Upper lobe of left lung (tissue), 6 donors: ENCODE measurements around the gene KCNK2. TPM values are rescaled to one million over a fixed set of nuclear protein-coding genes. Genes with fewer than 3 reads are reported as not detected.

ENCODE experiments used
- ATAC-seq, 2 donors: fragments of 200-7000 bp; cut with Tn5 transposase; one replicate each; pipeline ENCODE4 v1.9.1; 2022; ENCODE audit warnings: mild to moderate bottlenecking in 2 of 2, moderate library complexity in 2 of 2; ENCODE audit not compliant: low FRiP score in 2 of 2
- DNase-seq, 2 donors: peaks; one replicate each; pipeline ENCODE4 v3.0.0-alpha.2; 2019 to 2020
- H3K27ac ChIP-seq, 4 donors: fragments of 200-600 bp; sonication (generic); one replicate each; pipeline ENCODE4 v1.5.1; 2016 to 2019
- H3K27me3 ChIP-seq, 4 donors: fragments of 200-600 bp; sonication (generic); one replicate each; pipeline ENCODE4 v1.5.1; 2017 to 2019
- H3K36me3 ChIP-seq, 4 donors: fragments of 200-600 bp; sonication (generic); one replicate each; pipeline ENCODE4 v1.5.1; 2016 to 2019
- H3K4me1 ChIP-seq, 4 donors: fragments of 200-600 bp; sonication (generic); one replicate each; pipeline ENCODE4 v1.5.1; 2018 to 2019
- H3K4me3 ChIP-seq, 4 donors: fragments of 200-600 bp; sonication (generic); one replicate each; pipeline ENCODE4 v1.5.1; 2017 to 2019; ENCODE audit warnings: mild to moderate bottlenecking in 2 of 4, moderate library complexity in 1 of 4
- H3K9me3 ChIP-seq, 4 donors: fragments of 200-600 bp; sonication (generic); one replicate each; pipeline ENCODE4 v1.5.1; 2018 to 2019
- EP300 ChIP-seq, 4 donors: sonication (generic); formaldehyde crosslinking; IDR thresholded peaks; one replicate each; pipeline ENCODE4 v1.5.1; 2017; ENCODE audit warnings: antibody characterized with exemption in 4 of 4, control low read depth in 2 of 4
- POLR2A ChIP-seq, 4 donors: fragments of 450-650 bp; IDR thresholded peaks; one replicate each; pipeline ENCODE4 v1.5.1; 2016 to 2017; ENCODE audit warnings: antibody characterized with exemption in 4 of 4, mild to moderate bottlenecking in 2 of 4
- POLR2AphosphoS5 ChIP-seq, 2 donors: sonication (generic); formaldehyde crosslinking; IDR thresholded peaks; one replicate each; pipeline ENCODE4 v1.5.1; 2017; ENCODE audit warnings: antibody characterized with exemption in 2 of 2
- WGBS, 2 donors: methylation state at CpG; one replicate each; pipeline ENCODE4 v1.1.5; 2017 to 2018; 5-methylcytosine and 5-hydroxymethylcytosine counted together
- total RNA-seq, 6 donors: library from RNA; depleted of rRNA in 4 of 6; stranded (reverse); fragments of >200 nt in 4 of 6; gene quantifications; one replicate each; pipeline versions ENCODE4 v1.1.0 to v1.2.1, GENCODE V29; 2016 to 2021
- TF ChIP-seq, protein P1 (sequence below), 6 experiments: fragments of 450-650 bp in 4 of 6; fragments of 200-600 bp in 2 of 6; sonication (generic) in 2 of 6; IDR thresholded peaks; one replicate each; pipeline ENCODE4 v1.5.1; 2016 to 2019; ENCODE audit warnings: antibody characterized with exemption in 6 of 6
- donor health status: DM: no; HTN: no; CAD: no; lungs with moderate emphysema.
- donor health status: DM: no; HTN: yes; CAD: no; lungs with severe emphysema.

KCNK2 gene
- total RNA-seq, 6 donors from 2014 or later = 0.20 to 2.4 (median 0.33) TPM; not detected in 2

DNA sequence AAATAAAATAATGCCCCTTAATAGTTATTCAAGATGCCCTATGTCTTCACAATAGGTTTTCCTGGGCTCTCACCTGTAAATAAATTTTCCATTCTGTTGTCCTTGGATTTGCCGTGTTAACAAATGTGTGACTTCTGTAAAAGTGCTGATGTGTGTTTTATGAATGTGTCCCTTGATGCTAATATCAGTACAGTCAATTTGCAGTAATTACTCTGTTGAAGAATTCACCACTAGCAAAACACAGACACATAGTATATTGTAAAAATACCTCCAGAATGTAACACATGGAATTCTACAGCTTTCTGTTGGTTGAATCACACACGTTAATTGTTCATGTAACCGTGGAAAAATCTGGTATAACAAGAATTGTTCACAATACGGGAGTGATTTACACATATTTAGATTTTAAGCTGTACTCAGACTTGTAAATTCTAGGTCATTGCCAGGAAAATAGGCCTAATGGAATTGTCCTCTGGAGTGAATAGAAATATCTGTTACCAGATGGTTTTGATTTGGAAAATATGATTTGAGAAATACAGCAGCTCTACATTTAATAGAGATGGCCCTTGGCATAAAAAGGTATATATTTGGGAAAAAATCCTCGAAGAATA, 36.7 kb upstream of the KCNK2 start:
- Histone ChIP-seq H3K4me1 (no peaks in the 10 kb centered on the region), H3K4me3 (no peak overlapping the region), H3K27ac (no peak overlapping the region), H3K9me3 (no peaks in the 10 kb centered on the region), H3K27me3 (no peaks in the 10 kb centered on the region), H3K36me3 (no peaks in the 10 kb centered on the region)
- no peak for DNase-seq
- ATAC-seq = no peak
- no peak for TF ChIP-seq POLR2A (IDR thresholded peaks at IDR 0.05)
- TF ChIP-seq POLR2AphosphoS5 (IDR thresholded peaks at IDR 0.05) = no peak
- TF ChIP-seq EP300 (IDR thresholded peaks at IDR 0.05) = no peak
- TF ChIP-seq, protein P1, sequence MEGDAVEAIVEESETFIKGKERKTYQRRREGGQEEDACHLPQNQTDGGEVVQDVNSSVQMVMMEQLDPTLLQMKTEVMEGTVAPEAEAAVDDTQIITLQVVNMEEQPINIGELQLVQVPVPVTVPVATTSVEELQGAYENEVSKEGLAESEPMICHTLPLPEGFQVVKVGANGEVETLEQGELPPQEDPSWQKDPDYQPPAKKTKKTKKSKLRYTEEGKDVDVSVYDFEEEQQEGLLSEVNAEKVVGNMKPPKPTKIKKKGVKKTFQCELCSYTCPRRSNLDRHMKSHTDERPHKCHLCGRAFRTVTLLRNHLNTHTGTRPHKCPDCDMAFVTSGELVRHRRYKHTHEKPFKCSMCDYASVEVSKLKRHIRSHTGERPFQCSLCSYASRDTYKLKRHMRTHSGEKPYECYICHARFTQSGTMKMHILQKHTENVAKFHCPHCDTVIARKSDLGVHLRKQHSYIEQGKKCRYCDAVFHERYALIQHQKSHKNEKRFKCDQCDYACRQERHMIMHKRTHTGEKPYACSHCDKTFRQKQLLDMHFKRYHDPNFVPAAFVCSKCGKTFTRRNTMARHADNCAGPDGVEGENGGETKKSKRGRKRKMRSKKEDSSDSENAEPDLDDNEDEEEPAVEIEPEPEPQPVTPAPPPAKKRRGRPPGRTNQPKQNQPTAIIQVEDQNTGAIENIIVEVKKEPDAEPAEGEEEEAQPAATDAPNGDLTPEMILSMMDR (IDR thresholded peaks at IDR 0.05) = no peak
- 80 to 84% methylated on average over 5 of the region's 5 CpGs for WGBS, 2 donors

DNA sequence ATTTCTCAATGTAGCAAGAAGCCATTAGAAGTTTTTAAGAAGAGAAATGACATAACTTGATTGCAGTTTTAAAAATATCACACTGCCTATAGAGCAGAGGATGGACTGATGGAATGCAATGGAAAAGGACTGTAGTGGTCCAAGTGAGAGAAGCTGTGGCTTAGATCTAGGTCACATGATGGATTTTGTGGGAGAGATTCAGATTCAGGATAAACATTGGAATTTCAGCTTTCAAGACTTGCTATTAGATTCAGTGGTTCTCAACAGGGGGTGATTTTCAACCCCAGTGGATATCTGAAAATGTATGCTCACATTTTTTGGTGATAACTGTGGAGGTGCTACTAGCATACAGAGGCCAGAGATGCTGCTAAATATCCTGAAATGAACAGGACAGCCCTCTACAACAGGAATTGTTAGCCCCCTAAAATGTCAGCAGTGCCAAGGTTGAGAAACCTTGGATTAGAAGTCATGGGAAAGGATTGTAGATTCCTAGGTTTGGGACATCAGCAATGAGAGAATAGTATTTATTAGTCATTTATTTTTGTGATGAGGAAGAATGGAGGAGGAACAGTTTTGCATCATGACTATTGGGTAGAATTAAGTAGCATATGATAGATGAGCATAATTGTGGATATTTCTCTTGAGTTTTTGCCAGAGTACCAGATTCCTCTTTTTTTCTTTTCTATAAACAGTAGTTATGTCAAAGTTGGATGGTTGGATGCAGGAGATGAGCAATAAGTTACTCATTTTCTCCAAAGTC, 30.1 kb upstream of the KCNK2 start:
- Histone ChIP-seq H3K36me3 (no peaks in the 10 kb centered on the region), H3K4me3 (no peak overlapping the region), H3K27me3 (no peaks in the 10 kb centered on the region), H3K27ac (no peak overlapping the region), H3K4me1 (no peaks in the 10 kb centered on the region), H3K9me3 (no peaks in the 10 kb centered on the region)
- ATAC-seq (no peak), DNase-seq (no peak)
- no peak for TF ChIP-seq POLR2A (IDR thresholded peaks at IDR 0.05)
- no peak for TF ChIP-seq EP300 (IDR thresholded peaks at IDR 0.05)
- TF ChIP-seq POLR2AphosphoS5 (IDR thresholded peaks at IDR 0.05) = no peak
- TF ChIP-seq, protein P1 (IDR thresholded peaks at IDR 0.05) = no peak

DNA sequence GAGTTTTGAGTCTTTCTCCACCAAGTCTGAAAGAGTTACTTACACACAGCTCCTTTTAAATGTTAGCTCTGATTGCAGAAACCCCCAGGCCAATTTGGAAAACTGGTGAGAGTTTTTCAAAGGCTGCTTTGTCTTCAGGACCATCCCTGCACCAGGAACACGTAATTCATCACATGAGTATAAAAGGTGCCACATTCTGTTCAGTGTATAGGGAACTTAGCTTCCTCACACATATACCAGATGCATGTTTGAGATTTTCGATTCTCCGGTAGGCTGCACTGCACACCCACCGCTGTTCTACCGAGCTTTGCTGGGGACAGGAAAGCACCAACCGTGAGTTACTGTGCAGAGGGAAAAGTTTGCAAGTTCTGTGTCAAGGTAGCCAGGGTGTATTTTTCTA, 28.3 kb upstream of the KCNK2 start:
- H3K36me3 ChIP-seq = no peaks in the 10 kb centered on the region
- H3K27me3 ChIP-seq = no peaks in the 10 kb centered on the region
- H3K27ac ChIP-seq = no peak overlapping the region
- no peaks in the 10 kb centered on the region for H3K9me3 ChIP-seq
- no peak for ATAC-seq
- no peak overlapping the region for H3K4me3 ChIP-seq
- no peak for DNase-seq
- TF ChIP-seq POLR2AphosphoS5 (IDR thresholded peaks at IDR 0.05) (no peak), POLR2A (IDR thresholded peaks at IDR 0.05) (no peak), EP300 (IDR thresholded peaks at IDR 0.05) (no peak)
- TF ChIP-seq, protein P1 (IDR thresholded peaks at IDR 0.05) = no peak
- H3K4me1 ChIP-seq = no peaks in the 10 kb centered on the region
- WGBS, 2 donors = 78 to 80% methylated on average over 6 of the region's 6 CpGs

DNA sequence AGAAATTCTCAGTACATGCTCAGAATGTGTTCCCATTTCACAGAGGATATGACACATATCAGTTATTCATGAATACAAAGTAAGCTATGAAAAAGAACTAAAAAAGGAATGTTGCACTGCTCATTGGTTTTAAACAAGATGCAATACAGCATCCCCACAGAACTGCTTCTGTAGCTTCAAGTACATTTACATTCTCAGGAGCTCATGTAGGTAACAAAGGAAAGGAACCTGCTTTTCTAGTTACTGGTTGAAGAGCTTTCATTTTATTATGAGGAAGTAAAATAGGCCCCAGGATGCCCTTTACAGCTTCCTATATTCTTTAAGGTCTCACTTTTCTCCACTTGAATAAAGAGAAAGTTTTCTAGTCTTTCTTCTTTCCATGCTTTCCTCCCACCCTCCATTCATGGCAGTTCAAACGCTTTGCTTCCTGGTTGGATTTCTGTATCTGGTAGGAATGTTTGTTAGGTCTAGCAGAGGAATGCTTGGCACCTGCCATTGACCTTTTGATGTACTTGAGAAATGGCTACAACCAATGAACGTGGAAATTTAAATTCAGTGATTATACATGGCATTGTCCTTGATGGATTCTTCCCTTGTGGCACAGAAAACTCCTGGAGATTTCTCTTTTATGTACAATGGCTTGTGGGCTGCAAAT, 27.1 kb upstream of the KCNK2 start:
- no peak for ATAC-seq
- no peak for DNase-seq

More for the DNA sequence above, 27.1 kb upstream of the KCNK2 start:
- H3K27ac ChIP-seq = no peak overlapping the region
- 43 to 54% methylated on average over 2 of the region's 2 CpGs for WGBS, 2 donors
- no peaks in the 10 kb centered on the region for H3K36me3 ChIP-seq
- H3K9me3 ChIP-seq = no peaks in the 10 kb centered on the region
- H3K4me1 ChIP-seq = no peaks in the 10 kb centered on the region
- no peak for TF ChIP-seq POLR2A (IDR thresholded peaks at IDR 0.05)
- TF ChIP-seq, protein P1 (IDR thresholded peaks at IDR 0.05) = no peak
- TF ChIP-seq EP300 (IDR thresholded peaks at IDR 0.05) = no peak
- no peak for TF ChIP-seq POLR2AphosphoS5 (IDR thresholded peaks at IDR 0.05)
- no peak overlapping the region for H3K4me3 ChIP-seq
- H3K27me3 ChIP-seq = no peaks in the 10 kb centered on the region
